Lower leg skin (tissue), 3 donors: Measurements from ENCODE around the gene NUDT12.

ENCODE experiments used
- CTCF ChIP-seq, 3 donors: fragments of 450-650 bp; IDR thresholded peaks; one replicate each; pipeline ENCODE4 v1.5.1; 2016; ENCODE audit warnings: antibody characterized with exemption in 3 of 3, mild to moderate bottlenecking in 3 of 3, moderate library complexity in 2 of 3
- POLR2A ChIP-seq, 2 donors: fragments of 450-650 bp; IDR thresholded peaks; one replicate each; pipeline ENCODE4 v1.6.1; 2016 to 2017; ENCODE audit warnings: antibody characterized with exemption in 2 of 2, mild to moderate bottlenecking in 1 of 2, moderate library complexity in 1 of 2

- TF ChIP-seq CTCF (IDR thresholded peaks at IDR 0.05), result no peak
- TF ChIP-seq POLR2A (IDR thresholded peaks at IDR 0.05), result no peak
These were observed 36.2 kb downstream of the NUDT12 start for GRCh38 chr5:103526164-103526915.
